Activated CD8-positive, alpha-beta memory T cell treated with anti-CD3 and anti-CD28 coated beads, Interleukin-2, amount 50 U/mL, for 1 hour (primary cell): Measurements from ENCODE around the gene H3-3A.

Experiments used
- DNase-seq: peaks from one replicate; pipeline ENCODE4 v3.0.0-alpha.2; 2020; ENCODE audit errors: extremely low read depth

The H3-3A gene

DNA sequence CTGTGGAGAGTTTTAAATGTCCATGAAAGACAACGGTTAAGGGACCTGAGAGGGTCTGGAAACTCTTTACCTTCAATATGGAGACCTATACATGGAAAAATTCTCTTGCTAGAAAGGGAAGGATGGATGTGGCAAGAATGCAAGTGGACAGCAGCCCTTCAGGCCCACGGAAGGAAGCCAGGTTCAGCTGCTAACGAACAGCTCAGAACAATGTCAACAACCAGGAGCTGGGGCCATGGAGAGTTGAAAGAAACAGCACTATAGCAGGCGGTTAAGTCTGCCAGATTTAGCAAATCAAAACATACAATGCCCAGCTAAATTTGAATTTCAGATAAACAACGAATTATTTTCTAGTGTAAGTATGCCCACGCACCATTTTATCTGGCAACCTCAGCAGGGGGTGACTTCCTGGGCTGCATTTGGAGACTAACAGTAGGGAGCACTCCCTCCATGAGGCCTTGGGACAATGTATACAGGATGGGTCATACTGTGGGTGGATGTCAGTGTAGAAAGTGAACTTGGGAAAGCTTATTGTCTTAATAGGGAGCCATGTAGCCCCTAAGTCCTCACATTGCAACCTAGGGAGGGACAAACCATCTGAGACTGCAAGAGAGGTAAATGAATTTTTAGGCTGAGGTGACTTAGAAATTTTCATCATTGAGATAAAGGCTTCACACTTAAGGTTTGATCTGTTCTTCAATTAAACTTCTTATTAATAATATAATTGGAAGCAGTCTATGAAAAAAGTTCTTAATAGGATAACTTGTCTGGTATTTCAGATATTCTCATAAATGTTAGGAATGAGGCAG is 7.8 kb upstream of the H3-3A start:
- DNase-seq: no peak

DNA sequence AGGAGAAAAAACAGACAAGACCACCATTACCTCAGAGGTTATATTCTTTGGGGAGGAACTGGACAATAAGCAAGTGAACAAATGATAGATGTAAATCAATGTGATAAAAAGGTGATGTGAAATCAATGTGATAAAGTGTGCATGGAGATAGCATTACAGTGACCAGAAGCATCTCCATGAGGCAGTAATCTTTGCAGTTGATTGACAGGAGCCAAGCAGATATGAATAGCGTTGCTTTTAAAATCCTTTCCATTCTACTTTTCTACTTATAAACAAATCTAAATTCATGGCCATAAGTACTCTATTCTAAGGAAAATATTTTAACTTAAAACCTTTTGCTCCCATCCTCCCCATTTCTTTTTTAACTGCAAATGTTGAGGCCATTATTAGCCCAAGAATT is 2.8 kb upstream of the H3-3A start:
- DNase-seq: no peak

DNA sequence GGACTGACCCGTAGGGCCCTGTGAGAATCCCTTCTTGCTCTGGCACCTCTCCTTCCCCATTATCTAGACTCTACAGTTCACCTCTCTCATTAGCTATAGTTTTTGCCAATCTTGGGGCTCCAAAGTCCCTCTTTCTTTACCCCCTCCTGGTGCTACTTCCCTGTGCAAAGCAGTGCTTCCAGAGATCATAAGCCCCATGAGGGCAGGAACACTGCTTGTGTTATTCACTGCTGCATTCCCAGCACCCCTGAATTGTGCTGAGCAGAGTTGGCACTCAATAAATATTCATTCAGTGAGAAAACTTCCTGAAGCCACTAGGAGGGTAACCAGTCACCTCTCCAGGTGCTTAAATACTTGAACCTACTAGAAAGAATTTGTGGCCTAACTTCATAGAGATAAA is 2.1 kb upstream of the H3-3A start:
- no peak for DNase-seq

DNA sequence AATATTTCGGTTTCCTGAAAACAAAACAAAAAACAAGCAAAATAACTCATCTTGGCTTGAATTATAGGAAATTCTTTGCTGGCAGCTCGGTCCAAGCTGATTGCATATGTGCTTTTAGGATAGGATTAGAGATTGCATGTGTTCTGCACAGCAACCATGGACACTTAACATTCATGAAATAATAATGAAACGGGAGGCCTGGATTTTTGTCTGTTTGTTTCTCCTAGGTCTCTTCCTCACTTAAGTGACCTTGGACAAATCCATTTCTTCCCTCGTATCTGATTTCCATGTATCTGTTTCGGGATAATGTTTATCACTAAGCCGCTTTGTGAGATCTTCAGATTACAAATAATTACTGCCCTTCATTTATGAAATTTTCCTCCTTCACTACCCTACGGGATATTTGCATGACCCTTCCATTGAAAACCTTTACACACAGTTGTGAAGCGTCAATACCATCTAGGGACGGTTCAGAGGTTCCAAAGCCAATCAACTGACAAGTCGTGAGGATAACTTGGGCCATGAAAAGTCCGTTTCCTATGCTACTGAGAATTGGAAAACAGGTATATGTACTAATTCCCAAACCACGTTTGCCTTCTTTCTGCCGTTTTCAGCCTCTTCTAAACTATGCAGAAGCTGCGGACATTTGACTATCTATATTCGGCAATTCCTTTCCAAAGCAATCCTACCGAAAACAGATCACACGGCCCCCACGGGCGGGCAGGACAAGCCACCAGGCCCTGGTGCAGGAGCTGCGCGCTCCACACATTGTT is 1.3 kb upstream of the H3-3A start:
- no peak for DNase-seq

DNA sequence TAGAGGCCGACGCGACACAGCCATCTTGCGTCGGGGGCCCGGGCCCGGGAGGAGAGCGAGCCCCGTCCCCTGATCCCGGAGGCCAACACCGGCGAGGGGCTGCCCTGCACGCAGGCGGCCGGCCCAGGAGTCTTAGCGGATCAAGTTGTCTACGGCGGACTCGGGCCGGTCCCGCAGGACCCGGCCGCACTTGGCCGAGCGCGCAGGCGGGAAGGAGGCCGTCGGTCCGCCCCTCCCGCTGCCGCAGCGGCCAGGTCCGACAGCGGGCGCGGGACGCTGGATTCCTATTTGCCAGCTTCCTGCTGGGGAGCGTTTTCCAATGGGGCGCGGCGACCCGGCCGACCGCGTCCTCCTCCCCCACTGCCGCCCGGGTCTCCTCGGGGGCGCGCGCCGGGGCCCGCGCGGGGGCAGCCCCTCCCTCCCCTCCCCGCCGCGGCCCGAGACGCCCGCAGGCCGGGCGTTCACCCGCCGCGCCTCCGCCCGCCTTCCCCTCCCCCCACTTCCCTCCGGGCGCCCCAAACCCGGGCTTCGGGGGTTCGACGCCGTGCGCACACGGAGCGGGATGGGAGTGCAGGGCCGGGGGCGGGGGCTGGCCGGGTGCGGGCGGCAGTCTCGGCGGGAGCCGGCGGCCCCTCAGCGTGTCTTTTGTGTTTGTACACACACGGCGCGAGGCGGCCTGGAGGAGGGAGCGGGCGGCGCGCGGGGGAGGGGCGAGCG is 517 bp upstream of the H3-3A start:
- no peak for DNase-seq

DNA sequence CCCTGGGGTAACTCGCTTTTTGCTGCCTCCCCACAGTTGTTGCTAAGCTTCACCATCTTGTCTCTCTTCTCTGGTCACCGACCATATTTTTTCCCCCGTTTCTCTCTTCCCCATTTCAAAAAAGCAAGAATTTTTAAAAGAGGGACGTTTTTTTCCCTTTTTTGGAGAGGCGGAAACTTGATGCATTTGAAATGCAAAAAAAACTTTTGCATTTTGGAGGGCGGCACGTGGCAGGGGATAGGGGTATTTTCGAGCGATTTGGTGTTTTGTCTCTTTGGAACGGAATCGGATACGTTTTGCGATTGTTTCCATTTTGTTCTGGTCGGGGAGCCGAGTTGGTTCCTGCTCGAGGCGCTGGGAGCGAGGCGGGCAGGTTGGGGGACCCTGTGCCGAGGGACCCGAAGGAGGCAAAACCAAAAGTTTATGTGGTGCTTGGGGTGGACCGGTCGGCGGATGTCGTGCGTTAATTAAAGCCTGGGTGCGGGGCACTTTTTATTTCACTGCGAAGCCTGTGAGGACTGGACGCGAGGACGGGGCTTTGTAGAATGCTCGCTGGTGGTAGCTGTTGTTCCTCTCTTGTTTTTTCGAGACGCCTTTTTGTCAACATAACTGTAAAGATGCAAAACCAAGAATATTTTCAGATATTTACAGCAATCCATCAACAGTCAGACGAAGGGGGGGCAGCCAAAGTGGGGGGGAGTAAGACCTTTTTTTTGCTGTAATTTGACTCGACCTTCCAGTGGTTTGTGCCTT is 884 bp downstream of the H3-3A start:
- DNase-seq: no peak

DNA sequence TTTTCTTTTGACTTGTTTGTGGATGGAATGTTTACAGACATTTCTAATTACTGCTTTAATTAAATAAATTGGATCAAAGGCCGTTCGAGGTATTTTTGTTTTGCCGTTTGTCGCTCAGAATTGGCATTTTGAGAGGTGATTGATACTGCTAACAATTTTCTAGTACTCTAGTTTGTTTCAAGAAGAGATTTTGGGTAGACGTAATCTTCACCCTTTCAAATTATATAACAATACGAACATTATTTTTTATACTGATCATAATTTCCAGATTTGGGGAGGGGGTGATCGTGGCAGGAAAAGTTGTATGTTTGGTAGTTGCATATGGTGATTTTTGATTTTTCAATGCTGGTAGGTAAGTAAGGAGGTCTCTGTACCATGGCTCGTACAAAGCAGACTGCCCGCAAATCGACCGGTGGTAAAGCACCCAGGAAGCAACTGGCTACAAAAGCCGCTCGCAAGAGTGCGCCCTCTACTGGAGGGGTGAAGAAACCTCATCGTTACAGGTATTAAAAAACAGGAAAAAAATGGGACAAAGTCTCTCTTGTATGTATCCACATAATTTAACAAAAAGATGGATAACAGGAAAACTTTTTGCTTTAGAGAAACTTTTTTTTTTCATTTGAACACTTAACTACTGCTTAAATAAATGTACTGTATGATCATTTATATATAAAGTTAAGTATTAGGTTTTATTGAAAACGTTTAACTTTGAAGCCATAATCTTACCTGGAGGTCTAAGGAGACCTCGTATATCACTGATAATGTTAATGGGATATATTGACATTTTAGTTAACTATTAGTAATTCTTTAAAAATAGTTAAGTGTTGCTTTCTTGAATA is 1.7 kb downstream of the H3-3A start:
- DNase-seq: no peak

- DNase-seq: no peak
Observed at GRCh38 chr1:226064816-226065248, 2.3 kb downstream of the H3-3A start.

DNA sequence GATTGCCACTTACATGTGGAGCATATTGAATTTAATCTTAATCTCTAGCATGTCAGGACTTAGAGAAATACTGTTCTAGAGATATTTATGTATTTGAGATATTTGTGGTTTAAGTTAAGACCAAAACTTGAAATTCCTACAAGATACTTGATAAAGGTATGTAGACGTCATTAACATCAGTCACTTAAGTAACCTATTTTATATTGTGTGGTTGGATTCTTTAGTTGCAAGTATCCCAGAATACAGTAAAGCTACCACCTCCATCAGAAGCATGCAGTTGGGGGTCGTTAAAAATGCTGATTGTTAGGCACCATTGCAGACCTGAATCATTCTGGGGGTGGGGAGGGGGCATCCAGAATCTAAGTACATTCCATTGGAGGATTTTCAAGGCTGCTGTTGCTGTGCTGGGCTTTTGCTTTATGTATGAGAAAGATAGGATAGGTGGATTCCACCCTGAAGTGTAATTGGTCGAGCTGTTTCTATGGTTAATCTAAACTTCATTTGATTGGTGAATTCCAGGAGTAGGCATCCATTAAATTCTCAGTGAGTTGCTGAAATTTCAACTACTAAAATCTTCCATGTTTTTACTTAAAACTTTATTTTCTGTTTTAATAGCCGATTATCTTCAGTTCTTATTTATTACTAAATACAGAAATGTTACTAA is 4.0 kb downstream of the H3-3A start:
- no peak for DNase-seq

DNA sequence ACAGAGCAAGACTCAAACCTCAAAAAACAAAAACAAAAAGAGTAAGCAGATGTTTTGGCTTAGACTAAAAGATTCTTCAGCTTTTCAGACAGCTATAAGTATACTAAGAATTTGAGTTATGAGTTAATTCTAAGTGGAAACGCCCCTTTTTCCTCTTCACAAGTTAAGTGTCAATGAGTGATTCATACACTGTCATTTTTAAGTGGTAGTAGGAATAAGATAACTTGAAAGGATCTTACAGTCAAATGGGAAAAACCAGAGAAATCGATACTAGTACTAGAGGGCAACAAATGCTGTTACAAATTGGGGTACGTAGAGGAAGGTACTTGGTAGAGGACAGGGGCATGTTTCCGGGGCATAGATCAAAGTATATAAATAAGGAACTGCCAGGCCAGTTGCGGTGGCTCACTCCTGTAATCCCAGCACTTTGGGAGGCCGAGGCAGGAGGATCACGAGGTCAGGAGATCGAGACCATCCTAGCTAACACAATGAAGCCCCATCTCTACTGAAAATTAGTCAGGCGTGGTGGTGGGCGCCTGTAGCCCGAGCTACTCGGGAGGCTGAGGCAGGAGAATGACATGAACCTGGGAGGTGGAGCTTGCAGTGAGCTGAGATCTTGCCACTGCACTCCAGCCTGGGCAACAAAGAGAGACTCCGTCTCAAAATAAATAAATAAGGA is 7.4 kb downstream of the H3-3A start:
- no peak for DNase-seq

GRCh38 chr1:226072347-226072746 is 9.8 kb downstream of the H3-3A start:
- no peak for DNase-seq

DNA sequence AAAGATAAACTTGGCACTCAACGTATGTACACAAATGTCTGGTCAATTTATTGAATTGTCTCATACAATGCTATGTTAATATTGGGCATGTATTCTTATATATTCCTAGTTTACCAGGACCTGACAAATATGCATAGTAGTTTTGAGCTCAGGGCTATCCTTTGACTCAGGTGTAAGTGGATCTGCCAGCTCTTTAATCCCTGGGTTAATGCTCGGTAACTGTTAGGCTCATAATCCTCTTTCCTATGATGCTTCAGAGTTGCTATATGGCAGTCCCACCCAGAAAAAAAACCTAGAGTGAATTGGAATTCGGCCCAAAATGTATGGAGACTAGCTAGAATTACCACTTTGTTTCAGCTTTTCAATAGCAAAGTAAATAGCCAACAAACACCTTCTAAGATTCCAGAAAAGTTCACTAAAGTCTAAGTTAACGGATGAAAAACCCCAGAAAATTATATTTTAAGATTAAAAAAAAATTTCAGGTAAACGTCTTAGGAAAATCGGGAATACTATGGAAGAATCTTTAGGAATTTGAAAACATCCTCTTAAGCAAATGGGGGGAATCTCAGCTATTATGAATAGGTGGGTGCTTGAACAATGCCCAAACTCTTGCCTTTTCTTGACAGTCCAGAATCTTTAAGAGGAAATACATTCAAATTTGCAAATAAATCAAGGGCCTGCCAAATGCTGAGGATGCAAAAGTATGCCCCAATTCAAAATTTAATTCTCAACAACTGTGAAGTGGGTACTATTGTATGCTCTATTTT is 10.9 kb downstream of the H3-3A start:
- DNase-seq: no peak

DNA sequence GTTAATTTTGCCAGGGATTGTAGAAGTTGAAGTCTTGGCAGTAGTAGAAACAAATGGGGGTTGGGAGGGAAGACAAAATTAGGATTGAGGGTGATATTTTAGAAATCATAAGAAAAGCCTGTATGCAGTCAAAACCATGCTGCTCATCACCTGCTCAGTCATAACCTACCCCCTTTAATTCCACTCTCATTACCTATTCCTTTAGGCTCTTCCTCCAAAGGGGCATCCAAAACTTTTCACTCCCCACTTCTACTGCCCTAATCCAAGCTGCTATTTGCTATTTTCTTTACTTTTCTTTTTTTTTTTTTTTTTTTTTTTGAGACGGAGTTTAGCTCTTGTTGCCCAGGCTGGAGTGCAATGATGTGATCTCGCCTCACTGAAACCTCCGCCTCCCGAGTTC is 11.5 kb downstream of the H3-3A start:
- no peak for DNase-seq

DNA sequence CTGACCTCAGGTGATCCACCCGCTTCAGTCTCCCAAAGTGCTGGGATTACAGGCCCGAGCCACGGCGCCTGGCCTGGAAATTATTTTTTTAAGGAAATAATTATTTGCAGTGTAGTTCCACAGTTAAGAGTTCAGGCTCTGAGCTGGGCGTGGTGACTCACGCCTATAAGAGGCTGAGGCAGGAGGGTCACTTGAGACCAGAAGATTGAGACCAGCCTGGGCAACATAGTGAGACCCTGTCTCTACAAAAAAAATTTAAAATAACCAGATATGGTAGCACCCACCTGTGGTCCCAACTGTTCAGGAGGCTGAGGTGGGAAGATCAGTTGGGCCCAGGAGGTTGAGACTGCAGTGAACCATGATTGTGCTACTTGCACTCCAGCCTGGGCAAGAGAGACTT is 13.9 kb downstream of the H3-3A start:
- no peak for DNase-seq

GRCh38 chr1:226078374-226078773 is 15.9 kb downstream of the H3-3A start:
- no peak for DNase-seq

DNA sequence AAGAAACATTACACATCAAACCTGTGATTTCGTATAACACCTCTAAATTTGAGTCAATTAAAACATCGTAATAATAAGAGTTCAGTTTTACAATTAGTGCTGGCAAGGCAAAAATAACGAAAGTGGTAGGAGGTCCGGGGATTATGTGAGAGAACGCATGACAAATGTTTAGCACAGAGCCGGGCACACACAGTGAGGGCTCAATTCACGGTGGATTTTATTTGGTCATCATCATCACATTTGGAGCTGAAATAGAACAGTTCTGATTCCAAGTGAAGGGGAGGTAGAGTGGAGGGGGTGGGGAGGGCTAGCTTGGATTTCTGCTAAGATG is 20.0 kb downstream of the H3-3A start:
- DNase-seq: no peak

GRCh38 chr1:226082959-226083301 is 20.4 kb downstream of the H3-3A start:
- DNase-seq: no peak

DNA sequence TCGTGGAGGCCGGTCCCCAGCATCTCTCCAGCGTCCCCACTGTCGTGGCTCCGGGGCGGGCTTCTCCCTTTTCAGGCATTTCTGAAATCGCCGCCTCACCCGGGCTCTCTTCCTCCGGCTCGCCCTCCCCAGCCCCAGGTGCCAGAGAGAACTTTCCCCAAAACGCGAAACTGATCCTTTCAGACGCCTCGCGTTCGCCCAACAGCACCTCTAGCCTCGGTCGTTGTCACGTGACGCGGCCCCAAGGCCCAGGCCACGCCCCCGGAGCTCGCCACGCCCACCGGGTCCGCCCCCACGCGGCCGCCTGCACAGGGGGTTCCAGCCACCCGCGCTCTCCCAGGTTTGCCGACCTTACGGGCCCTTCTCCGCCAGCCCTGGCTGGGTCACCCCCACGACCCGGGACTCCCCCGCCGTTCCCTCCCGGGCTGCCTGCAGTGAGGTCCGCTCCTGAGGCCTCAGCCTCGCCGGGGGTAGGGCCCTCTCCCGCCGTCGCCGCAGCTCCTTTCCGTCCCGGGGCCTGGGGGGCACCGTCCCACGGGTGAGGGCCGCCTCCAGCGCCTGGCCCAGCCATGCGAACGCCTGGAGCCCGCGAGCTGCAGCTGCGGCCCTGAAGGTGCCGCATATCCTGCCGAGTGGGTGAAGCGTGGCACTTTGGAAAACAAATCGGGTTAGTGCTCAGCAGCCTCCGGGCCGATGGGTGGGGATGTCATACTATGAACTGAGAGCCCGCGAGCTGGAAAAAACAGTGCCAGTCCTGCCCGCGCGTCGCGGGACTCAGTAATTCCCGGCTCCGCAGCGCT is 21.0 kb downstream of the H3-3A start:
- DNase-seq: peak; percentile 58
